Retina (tissue), 1 donor: ENCODE measurements around the gene HHAT.
"Not testable (repeated sequence)": the region's sequence is repeated elsewhere in the genome, so short reads cannot be mapped to it uniquely, and the experiment has no call there.

Experiments used
- DNase-seq: peaks from one replicate; pipeline ENCODE4 v3.0.0-alpha.2; 2016

Gene HHAT

DNA sequence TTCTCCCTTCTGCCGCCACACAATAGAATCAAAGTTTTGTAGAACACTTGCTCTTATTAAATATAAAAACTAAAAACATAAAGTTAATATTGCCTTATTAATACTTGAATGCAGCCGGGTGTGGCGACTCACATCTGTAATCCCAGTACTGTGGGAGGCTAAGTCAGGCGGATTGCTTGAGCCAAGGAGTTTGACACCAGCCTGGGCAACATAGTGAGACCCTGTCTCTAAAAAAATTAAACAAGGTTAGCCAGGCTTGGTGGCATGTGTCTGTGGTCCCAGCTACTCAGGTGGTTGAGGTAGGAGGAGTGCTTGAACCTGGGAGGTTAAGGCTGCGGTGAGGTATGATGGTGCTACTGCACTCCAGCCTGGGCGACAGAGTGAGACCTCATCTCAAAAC, 13.2 kb upstream of the HHAT start:
- no peak for DNase-seq

DNA sequence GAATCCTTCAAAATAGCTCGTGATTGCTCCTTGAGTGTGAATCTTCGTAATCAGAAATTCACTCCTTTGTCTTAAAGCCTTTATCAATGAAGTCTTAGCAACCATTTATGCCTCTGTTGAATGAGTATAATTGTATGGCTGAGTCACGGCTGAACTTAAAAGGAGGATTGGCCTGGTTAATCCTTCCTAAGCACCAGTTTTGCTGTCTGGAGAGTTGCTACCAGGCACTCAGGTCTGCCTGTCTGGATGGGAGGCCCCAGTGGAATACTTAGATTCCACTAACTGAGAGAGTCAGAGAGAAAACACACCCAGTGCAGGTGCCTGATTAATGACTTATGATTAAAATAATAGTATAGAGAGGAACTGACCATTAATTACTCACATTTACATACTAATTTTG, 7.6 kb upstream of the HHAT start:
- DNase-seq, result no peak

DNA sequence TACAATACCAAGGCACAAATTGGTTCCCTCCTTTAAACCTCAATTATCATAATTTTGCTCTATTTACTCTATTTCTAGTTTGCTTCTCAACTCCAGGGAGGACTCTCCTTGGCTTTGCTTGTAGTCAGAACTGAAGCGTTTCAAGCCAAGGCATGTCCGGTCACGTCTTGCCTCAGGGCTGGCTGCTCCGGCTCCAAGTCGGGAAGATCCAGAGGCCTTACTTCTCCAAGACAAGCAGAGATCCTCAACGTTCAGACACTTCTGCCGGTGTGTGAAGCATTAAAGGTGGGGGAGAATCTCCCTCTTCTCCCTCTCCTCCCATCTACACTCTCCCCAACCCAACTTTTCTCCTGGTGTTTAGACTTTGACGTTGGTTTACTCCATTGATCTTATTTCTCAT, 7.2 kb upstream of the HHAT start:
- DNase-seq, result no peak

DNA sequence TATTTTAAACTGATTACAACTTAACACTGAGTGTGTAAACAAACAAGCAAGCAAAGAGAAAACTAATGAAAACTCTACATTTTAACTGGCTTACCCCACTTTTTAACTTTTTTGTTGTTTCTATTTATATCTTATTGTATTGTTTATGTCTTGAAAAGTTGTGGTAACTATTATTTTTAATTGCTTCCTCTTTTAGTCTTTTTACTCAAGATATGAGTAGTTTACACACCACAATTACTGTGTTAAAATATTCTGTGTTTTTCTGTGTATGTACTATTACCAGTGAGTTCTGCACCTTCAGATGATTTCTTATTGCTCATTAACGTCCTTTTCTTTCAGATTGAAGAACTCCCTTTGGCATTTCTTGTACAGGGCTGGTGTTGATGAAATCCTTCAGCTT, 4.7 kb upstream of the HHAT start:
- DNase-seq, result no peak

DNA sequence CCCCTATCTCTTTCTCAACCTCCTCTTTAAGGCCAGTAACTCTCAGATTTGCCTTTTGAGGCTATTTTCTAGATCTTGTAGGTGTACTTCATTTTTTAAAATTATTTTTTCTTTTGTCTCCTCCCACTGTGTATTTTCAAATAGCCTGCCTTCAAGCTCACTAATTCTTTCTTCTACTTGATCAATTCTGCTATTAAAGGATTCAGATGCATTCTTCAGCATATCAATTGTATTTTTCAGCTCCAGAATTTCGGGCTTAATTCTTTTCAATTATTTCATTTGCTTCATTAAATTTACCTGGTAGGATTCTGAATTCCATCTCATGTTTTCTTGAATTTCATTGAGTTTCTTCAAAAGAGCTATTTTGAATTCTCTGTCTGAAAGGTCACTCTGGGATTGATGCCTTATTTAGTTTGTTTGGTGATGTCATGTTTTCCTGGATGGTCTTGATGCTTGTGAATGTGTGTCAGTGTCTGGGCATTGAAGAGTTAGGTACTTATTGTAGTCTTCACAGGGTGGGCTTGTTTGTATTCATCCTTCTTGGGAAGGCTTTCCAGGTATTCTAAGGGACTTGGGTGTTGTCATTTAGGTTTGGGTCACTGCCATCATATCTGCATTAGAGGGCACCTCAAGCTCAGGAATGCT, 3.6 kb upstream of the HHAT start:
- DNase-seq, result no peak

DNA sequence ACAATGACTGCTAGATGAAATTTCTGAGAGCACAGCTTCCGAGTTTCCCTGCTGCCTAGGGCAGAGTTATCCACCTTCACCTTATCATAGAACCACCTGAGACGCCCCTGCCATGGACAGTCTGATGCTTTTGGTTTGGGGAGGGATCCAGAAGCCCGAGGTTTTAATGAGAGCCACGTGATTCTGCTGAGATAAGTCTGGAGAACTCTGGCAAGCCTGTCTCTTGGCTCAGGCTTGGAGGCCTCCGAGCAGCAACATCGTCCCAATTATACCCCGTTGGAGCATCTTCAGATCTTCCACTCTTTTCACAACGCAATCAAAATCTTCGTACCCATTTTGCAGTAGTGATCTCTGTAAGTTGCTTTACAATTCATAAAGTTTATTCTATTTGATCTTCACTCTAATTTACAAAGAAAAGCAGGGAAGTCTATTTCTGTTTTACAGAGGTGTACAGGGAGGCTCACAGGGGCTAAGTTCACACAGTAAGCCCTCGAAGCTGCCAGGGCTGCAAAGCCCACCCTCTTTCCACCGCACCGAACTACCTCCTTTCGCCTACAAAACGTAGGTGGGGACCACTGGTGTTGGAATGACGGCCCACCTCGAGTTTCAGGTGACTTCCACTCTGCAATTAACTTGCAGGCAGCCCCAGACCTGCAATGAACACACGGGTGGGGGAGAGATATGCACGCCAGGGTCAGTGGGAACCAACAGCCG, 513 bp upstream of the HHAT start:
- peak; percentile 50 for DNase-seq

DNA sequence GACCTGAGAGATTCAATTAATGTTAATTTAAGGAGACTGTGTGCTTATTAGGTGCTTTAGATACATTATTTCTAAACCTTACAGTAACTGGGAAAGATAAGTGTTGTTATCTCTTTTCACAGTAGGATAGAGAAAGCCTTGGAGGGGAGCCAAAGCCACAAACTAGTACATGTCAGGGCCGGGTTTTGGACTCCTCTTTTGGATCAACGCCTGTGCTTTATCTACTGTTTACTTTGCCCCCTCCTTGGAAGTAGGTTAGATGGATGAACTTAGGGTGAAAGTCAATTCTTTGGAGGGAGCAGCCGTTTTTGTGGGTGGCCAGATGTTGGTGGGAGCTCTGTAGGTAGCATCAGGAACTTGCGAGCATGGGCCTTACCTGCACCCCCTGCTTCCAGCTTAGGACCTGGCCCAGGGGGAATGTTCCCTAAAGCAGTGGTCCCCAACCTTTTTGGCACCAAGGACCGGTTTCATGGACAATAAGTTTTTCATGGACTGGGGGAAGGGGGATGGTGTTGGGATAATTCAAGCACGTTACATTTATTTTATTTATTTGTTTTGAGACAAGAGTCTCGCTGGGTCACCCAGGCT, 1.7 kb downstream of the HHAT start:
- no peak for DNase-seq

DNA sequence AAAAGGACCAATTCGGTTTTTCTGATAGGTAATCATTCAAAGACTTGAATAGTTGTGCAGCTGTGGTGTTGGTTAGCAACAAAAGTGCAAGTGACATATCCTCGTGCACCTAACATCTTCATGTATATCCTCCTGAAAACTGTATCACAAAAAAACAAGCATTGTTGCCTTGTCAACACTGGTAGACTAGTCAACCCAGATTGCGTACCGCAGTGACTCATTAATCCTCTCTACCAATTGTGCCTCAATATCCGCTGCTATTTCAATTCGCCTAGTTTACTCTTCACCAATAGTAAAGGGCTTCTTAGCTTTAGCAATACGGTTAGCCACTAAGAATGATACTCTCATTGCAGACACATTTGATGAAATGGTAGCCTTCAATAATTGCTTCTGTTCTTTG, 3.5 kb downstream of the HHAT start:
- no peak for DNase-seq

DNA sequence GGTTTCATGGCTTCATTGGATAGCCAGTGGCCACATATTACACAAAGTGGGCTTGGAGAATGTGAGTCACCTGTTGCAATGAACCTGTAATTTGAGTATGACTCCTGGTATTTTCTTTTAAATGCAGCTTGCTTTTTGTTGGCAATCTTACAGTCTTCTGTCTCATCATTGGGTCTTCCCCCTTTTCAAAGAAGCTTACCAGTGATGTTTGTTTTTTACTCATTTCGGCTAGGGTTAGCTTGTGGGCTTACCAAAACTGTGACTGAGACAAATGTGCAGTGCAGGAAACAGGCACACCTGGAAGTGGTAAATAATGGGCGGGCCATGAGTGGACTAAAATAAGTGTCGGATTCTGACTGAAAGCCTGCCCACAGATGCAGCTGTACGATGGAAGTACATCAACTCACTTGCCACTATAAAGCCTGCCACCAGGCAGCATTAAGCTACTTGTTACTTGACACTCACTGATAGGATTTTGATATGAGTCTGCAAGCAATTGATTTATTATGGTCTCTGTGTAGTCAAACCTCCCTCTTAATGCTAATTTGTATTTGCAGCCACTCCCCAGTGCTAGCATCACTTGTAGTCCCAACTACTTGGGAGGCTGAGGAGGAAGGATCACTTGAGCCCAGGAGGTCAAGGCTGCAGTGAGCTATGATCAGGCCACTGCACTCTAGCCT, 4.2 kb downstream of the HHAT start:
- no peak for DNase-seq

DNA sequence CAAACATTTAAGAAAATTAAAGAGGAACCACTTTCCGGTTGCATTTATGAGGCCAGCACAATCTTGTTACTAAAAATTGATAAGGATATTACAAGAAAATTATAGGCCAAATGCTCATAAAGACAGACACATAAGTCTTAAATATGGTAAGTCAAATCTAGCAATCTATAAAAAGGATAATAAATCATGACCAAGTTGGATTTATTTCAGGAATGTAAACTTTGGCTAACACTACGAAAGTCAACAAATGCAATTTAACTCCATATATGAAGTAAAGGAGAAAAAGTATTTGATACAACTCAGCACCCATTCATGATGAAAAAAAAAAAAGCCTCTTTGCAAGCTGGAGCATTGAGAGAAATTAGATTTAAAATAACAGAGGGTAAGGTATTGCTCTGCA, 6.3 kb downstream of the HHAT start:
- DNase-seq, result no peak

DNA sequence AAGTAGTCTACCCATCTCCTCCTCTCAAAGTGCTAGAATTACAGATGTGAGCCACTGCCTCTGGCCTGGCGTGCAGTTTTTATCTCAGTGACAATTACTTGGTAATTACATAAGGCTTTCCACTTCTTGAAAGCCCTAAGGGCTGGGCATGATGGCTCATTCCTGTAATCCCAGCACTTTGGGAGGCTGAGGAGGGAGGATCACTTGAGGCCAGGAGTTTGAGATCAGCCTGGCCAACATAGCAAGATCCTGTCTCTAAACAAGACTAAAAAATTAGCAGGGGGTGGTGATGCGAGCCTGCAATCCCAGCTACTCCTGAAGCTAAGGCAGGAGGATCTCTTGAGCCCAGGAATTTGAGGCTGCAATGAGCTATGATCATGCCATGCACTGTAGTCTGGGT, 7.7 kb downstream of the HHAT start:
- DNase-seq, result no peak

DNA sequence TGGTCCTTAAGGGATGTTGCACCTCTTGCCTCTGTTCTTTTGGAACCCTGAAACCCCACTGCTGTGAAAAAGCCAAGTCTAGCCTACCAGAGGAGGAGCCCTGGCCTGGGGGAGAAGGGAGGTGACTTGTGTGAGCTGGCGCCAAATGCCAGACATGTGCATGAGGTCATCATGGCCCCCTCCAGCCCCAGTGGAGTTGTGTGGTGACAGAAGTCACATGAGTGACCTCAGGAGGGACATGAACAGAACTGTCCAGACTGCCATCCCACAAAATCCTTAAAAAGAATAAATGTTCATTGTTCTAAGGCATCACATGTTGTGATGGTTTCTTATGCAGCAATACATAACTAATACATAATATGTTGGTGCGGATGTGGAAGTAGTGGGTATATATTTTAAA, 10.8 kb downstream of the HHAT start:
- DNase-seq, result no peak

DNA sequence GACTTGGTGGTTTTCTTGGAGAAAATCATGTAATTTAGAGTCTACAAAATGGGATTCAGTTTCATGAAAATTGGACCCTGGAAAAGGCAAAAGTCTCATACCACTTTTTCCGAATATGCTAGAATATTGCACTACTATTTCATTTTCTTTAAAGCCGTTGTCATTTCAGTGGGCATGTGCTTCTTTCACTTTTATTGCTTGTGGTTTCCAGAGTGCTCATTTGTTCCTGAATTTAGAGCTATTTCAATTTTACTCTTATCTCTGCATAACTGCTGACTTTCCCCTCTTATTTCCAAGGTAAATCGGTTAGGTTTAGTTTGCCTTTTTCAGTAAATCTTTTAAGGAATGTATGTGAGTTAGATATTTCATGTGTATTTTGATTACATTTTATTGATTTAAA, 11.6 kb downstream of the HHAT start:
- no peak for DNase-seq

DNA sequence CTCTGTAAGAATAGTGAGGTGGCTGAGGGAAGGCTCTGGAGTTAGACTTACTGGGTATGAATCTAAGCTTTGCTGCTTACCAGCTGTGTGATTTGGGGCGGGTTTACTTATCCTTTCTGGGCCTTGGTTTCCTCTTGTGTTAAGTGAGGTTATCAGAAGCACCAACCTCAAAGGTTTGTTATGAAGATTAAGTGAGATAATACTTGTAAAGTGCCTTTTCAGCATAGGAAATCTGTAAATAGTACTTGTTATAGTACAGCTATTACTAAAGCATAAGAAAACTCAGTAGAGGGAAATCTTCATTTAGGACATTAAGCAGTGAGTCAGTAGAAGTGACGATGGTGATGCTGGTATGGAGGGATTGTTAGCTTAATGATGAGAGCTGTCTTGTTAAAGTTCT, 12.1 kb downstream of the HHAT start:
- DNase-seq, result no peak

DNA sequence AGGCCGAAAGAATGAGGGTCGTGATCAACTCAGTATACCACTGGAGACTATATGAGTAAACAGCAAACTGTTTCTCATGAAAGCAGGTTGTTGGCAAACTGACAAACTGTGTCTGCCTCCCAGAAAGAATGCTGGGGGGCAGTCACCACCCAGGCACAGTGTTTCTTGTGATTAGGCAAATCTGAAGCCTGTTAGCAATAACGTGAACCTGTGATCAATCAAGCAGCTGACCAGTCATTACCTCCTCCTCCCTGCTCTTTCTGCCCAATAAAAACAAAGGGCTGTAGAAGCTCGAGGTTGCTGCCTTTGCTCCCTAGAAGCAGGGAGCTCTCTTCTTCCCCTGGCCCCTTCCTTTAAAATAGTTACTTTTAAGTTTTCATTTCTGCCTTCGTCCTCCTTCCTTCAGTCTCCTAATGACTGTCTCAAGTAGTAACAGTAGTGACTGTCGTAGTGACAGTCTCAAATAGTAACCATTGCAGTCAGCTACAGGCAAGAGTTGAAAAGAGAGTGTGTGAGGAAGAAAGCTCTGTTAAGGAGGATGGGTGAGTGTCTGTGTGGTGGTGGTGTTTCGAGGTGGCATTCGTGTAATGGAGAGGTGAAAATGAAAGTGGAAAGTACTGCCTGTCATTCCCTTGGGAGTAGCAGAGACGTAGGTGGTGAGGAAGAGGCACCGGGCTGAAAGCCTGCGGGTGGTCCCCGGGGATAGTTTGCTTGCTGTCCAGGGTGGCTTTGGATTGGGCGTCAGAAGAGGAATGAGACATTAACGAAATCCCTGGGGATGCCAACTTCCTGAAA, 14.5 kb downstream of the HHAT start:
- DNase-seq, result no peak

DNA sequence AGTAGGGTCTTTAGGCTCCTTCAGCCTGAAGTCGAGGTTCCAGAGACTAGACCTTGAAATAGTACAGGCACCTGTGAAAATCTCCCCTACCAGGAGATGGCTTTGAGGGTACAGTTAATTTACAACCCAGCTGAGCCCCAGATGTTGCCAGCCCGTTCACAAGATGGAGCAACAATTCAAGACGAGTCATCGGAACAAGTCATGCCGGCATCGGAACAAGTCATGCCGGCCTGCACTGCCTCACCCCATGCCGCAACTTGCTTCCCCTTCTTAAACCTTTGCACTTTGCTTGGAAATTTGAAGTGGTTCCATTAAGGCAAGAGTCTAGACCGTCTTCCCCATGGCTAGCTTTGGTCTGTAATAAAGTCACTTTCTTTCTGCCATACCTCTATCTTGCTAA, 16.0 kb downstream of the HHAT start:
- no peak for DNase-seq

DNA sequence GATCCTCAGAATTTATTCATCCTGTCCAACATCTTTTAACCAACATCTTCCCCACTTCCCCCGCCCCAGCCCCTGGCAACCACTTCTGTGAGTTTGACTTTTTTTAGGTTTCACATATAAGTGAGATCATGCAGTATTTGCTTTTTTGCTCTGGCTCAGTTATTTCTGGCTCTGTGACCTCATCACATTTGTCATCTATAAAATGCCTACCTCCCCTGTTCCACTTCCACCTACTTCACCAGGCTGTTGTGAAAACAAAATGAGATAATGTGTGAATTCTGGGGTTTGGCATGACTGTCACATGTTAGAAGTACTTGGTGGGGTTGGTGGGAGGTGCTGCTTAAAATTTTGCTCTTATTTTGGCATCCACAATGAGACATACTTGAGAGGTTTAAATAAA, 18.4 kb downstream of the HHAT start:
- DNase-seq, result no peak

DNA sequence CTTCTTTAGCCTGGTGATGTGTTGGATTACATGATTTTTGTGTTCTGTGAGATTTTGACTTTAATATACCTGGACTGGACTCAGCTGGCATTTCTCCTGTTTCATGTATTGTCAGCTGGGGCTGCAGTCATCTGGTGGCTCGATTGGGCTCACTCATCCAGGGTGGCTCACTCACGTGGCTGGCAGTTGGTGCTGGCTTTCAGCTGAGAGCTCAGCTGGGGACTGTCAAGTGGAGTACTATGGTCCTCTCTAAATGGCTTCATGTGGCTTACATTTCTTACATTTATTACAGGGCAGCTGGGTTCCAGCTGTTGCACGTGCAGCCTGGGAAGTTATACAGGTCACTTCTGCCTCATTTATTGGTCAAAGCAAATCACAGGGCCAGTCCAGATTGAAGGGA, 22.8 kb downstream of the HHAT start:
- no peak for DNase-seq

DNA sequence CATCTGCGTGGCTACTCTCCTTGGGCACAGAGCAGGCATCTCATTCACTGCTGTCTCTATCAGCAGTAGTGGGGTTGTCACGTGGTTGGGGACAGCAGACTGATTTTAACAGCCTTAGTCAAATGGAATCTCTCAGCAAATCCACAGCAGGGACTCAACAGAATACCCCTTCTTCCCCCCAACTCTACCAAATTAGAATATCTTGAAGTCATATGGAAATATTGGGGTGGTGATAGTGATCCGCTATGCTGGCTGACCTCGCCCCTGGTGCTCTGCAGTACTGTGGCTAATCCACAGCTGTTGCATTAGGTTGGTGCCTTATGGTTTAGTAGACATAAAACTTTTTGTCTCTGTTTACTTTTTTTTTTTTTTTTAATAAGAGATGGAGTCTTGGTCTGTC, 23.9 kb downstream of the HHAT start:
- DNase-seq, result no peak

DNA sequence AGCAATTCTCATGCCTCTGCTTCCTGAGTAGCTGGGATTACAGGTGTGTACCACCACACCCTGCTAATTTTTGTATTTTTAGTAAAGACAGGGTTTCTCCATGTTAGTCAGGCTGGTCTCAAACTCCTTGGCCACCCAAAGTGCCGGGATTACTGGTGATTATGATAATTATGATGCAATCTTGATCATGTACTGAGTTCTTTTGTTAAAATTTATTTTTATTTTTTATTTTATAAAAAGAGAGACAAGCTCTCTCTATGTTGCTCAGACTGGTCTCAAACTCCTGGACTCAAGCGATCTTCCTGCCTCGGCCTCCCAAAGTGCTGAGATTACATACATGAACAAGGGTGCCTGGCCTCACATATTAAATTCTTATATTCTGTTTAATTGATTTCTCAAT, 25.6 kb downstream of the HHAT start:
- not testable (repeated sequence) for DNase-seq

DNA sequence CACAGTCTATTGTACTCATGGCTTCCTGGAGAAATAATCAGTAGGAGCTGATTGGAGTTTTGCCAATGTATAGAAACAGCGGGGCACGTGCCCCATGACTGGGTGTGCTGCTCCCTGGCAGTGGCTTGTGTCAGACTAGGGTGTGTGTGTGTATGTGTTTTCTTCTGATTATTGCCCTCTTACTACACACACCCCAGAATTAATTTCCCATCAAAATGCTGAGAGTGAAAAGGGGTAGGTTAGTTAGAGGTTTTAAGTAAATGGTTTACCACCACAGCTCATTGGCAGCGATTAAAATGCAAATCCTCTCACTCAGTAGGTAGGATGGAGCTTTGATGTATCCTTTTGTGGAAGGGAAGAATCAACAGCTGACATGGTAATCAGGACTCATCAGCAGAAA, 29.9 kb downstream of the HHAT start:
- DNase-seq, result no peak

DNA sequence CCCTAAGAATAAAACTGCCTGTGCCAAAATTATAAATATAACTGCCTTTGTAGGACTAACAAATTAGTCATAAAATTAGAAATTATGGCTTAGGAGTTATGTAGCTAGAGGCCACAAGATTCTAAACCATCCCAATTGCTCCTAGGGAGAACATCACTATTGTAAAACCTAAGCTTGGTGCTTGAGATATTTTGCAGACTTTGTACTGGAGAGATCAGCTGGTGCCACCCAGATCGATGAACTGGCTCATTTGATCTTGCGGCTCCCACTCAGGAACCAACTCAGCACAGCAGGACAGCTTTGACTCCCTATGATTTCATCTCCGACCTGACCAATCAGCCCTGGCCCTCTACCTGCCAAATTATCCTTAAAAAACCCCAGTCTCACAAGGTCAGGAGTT, 30.6 kb downstream of the HHAT start:
- no peak for DNase-seq

DNA sequence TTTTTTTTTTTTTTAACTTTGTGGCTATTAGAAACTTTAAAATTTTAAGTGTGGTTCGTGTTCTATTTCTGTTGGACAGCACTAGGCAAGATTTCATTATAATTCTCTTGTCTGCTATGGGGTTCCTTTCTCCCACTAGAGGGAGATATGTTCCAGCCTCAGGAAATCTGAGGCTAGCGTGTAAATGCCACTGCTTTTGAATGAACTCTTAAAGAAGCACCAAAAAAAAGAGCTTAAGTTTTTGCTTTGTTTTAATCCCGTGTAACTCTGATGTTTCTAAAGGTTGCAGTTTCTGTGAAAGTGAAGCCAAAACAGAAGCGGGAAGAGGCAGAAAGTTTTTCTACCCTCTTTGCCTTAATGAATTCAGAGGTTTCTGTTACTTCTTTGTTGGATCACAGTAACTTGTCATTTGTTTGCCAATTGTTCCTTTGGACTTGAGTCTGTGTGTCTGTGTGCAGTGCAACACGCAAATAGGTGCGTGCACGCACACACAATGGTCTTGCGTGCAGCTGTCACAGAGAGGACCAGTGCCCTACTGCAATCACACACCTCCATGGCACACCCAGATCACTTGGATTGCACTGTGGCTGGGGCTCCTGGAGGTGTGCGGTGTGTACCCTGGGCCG, 32.3 kb downstream of the HHAT start:
- peak; percentile 37 for DNase-seq
